GM23338 (cell line): ENCODE measurements around the gene EDARADD.

Experiments used
- CREB1 ChIP-seq: fragments of 250-450 bp; sonication (Bioruptor Pico); IDR thresholded peaks from 2 replicates; pipeline ENCODE4 v1.5.0; 2020; ENCODE audit warnings: low read depth, mild to moderate bottlenecking, moderate library complexity
- CTCF ChIP-seq, 2 experiments: fragments of 200-600 bp in 1 of 2; sonication (generic) in 1 of 2; conservative IDR thresholded peaks; 2 replicates each; pipeline versions ENCODE4 v1.5.1 to v1.6.1; 2016 to 2017; ENCODE audit warnings: antibody characterized with exemption in 2 of 2, low read depth in 2 of 2, mild to moderate bottlenecking in 2 of 2, moderate library complexity in 1 of 2
- EZH2 ChIP-seq: fragments of 200-600 bp; sonication (generic); IDR thresholded peaks from one replicate; pipeline ENCODE4 v1.8.0; 2017; ENCODE audit warnings: antibody characterized with exemption, mild to moderate bottlenecking, low read depth; ENCODE audit not compliant: unreplicated experiment
- EZH2phosphoT487 ChIP-seq: fragments of 200-600 bp; sonication (generic); IDR thresholded peaks from one replicate; pipeline ENCODE4 v1.8.1; 2018; ENCODE audit warnings: antibody characterized with exemption; ENCODE audit not compliant: unreplicated experiment
- JUNB ChIP-seq: IDR thresholded peaks from one replicate; pipeline ENCODE4 v1.6.1; 2016; ENCODE audit warnings: antibody characterized with exemption; ENCODE audit not compliant: unreplicated experiment
- NANOG ChIP-seq: IDR thresholded peaks from 2 replicates; pipeline ENCODE4 v1.6.1; 2016; ENCODE audit warnings: antibody characterized with exemption, borderline replicate concordance
- POLR2AphosphoS5 ChIP-seq: IDR thresholded peaks from 2 replicates; pipeline ENCODE4 v1.6.1; 2016; ENCODE audit warnings: antibody characterized with exemption, low read depth
- REST ChIP-seq: IDR thresholded peaks from one replicate; pipeline ENCODE4 v1.6.1; 2018; ENCODE audit warnings: antibody characterized with exemption; ENCODE audit not compliant: unreplicated experiment
- TF ChIP-seq, protein P1 (sequence below): IDR thresholded peaks from 2 replicates; pipeline ENCODE4 v1.6.1; 2016; ENCODE audit warnings: antibody characterized with exemption

DNA sequence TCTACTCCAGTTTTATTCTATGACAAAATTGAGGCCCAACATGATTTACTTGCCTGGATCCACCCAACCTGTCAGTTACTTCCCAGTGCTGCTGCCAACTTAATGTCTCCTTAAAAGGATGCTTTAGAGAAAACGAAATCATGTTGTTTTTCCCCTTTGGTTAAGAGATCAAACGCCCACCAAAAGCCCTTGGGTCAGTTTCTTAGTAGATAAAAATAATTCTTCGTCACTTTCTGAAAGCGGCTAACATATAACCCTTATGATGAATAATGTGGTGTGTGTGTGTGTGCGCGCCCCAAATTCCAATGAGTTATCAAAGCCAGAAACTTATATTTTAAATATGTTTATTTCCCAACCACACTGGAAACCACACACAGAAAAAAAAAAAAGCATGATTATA lies 77.0 kb downstream of the EDARADD start:
- TF ChIP-seq CTCF (conservative IDR thresholded peaks at IDR 0.05; ENCODE audit: low read depth in 2 of 2) (no peak), EZH2phosphoT487 (no peak), REST (no peak), POLR2AphosphoS5 (no peak), JUNB (no peak), EZH2 (no peak), CREB1 (no peak), NANOG (no peak)
- TF ChIP-seq, protein P1, sequence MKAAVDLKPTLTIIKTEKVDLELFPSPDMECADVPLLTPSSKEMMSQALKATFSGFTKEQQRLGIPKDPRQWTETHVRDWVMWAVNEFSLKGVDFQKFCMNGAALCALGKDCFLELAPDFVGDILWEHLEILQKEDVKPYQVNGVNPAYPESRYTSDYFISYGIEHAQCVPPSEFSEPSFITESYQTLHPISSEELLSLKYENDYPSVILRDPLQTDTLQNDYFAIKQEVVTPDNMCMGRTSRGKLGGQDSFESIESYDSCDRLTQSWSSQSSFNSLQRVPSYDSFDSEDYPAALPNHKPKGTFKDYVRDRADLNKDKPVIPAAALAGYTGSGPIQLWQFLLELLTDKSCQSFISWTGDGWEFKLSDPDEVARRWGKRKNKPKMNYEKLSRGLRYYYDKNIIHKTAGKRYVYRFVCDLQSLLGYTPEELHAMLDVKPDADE, result no peak
